Liver (tissue), 9 donors: ENCODE results near the gene HDAC8. TPM values are rescaled to one million over a fixed set of nuclear protein-coding genes. Genes with fewer than 3 reads are reported as not detected.

Experiments used
- DNase-seq: peaks from one replicate; pipeline ENCODE4 v3.0.0-alpha.2; 2017; ENCODE audit warnings: low spot score
- H3K27ac ChIP-seq, 2 donors: one replicate each; pipeline ENCODE4 v1.7.0; 2013; ENCODE audit warnings: inconsistent platforms in 2 of 2, low read length in 2 of 2, control low read depth in 1 of 2, low read depth in 1 of 2, mild to moderate bottlenecking in 1 of 2
- H3K27me3 ChIP-seq, 4 donors: one replicate each; pipeline versions ENCODE4 v1.6.1 to v1.7.0; 2013; ENCODE audit warnings: low read length in 3 of 4, inconsistent platforms in 1 of 4, mild to moderate bottlenecking in 1 of 4, moderate library complexity in 1 of 4; ENCODE audit not compliant: control insufficient read depth in 4 of 4, insufficient read depth in 4 of 4
- H3K36me3 ChIP-seq, 4 donors: one replicate each; pipeline versions ENCODE4 v1.6.1 to v1.7.0; 2013; ENCODE audit warnings: low read length in 3 of 4, mild to moderate bottlenecking in 3 of 4, low read depth in 1 of 4, moderate library complexity in 1 of 4; ENCODE audit not compliant: control insufficient read depth in 4 of 4, insufficient read depth in 3 of 4
- H3K4me1 ChIP-seq, 4 donors: one replicate each; pipeline versions ENCODE4 v1.6.1 to v1.7.0; 2013; ENCODE audit warnings: low read length in 3 of 4, mild to moderate bottlenecking in 3 of 4, moderate library complexity in 1 of 4; ENCODE audit not compliant: control insufficient read depth in 4 of 4, insufficient read depth in 4 of 4
- H3K4me3 ChIP-seq, 3 donors: one replicate each; pipeline versions ENCODE4 v1.6.1 to v1.7.0; 2013; ENCODE audit warnings: low read length in 3 of 3, control low read depth in 1 of 3, low read depth in 1 of 3, mild to moderate bottlenecking in 1 of 3
- H3K9ac ChIP-seq, 2 donors: one replicate each; pipeline ENCODE4 v1.7.0; 2013; ENCODE audit warnings: low read length in 2 of 2, mild to moderate bottlenecking in 2 of 2, moderate library complexity in 2 of 2, control low read depth in 1 of 2, low read depth in 1 of 2
- H3K9me3 ChIP-seq, 4 donors: one replicate each; pipeline versions ENCODE4 v1.6.1 to v1.7.0; 2013; ENCODE audit warnings: low read length in 3 of 4; ENCODE audit not compliant: control insufficient read depth in 4 of 4
- EGR1 ChIP-seq, 2 donors: IDR thresholded peaks; 2 replicates each; pipeline ENCODE4 v1.6.1; 2016 to 2018; ENCODE audit warnings: antibody characterized with exemption in 2 of 2, low read depth in 2 of 2
- FOXA1 ChIP-seq: IDR thresholded peaks from 2 replicates; pipeline ENCODE4 v1.6.1; 2016; ENCODE audit warnings: antibody characterized with exemption
- FOXA2 ChIP-seq: IDR thresholded peaks from 2 replicates; pipeline ENCODE4 v1.6.1; 2016; ENCODE audit warnings: antibody characterized with exemption
- GABPA ChIP-seq, 2 donors: IDR thresholded peaks in 1 of 2; conservative IDR thresholded peaks in 1 of 2; 2 replicates each; pipeline ENCODE4 v1.6.1; 2016; ENCODE audit warnings: antibody characterized with exemption in 2 of 2, mild to moderate bottlenecking in 1 of 2, moderate library complexity in 1 of 2
- HNF4A ChIP-seq, 2 donors: conservative IDR thresholded peaks; 2 replicates each; pipeline ENCODE4 v1.6.1; 2016; ENCODE audit warnings: antibody characterized with exemption in 2 of 2, mild to moderate bottlenecking in 2 of 2
- HNF4G ChIP-seq: IDR thresholded peaks from 2 replicates; pipeline ENCODE4 v1.6.1; 2016; ENCODE audit warnings: antibody characterized with exemption
- JUND ChIP-seq, 2 donors: IDR thresholded peaks; 2 replicates each; pipeline ENCODE4 v1.6.1; 2016; ENCODE audit warnings: antibody characterized with exemption in 2 of 2
- NR2F2 ChIP-seq: IDR thresholded peaks from 2 replicates; pipeline ENCODE4 v1.6.1; 2016; ENCODE audit warnings: antibody characterized with exemption
- RAD21 ChIP-seq, 2 donors: IDR thresholded peaks; 2 replicates each; pipeline ENCODE4 v1.6.1; 2016; ENCODE audit warnings: antibody characterized with exemption in 2 of 2, mild to moderate bottlenecking in 2 of 2
- RXRA ChIP-seq, 2 donors: IDR thresholded peaks; 2 replicates each; pipeline ENCODE4 v1.6.1; 2017 to 2018; ENCODE audit warnings: antibody characterized with exemption in 2 of 2, mild to moderate bottlenecking in 1 of 2
- SP1 ChIP-seq: IDR thresholded peaks from 2 replicates; pipeline ENCODE4 v1.6.1; 2018; ENCODE audit warnings: antibody characterized with exemption, mild to moderate bottlenecking
- TAF1 ChIP-seq: conservative IDR thresholded peaks from 2 replicates; pipeline ENCODE4 v1.6.1; 2016; ENCODE audit warnings: antibody characterized with exemption, mild to moderate bottlenecking
- YY1 ChIP-seq: IDR thresholded peaks from 2 replicates; pipeline ENCODE4 v1.6.1; 2016; ENCODE audit warnings: antibody characterized with exemption, mild to moderate bottlenecking
- WGBS: extraction: QIAGEN DNeasy Blood & Tissue Kit; methylation state at CpG from one replicate; pipeline ENCODE4 v1.1.7; 2013; 5-methylcytosine and 5-hydroxymethylcytosine counted together
- polyA plus RNA-seq, 2 donors: library from polyadenylated mRNA; stranded (reverse) in 1 of 2; unstranded in 1 of 2; fragments of 200-250 nt in 1 of 2; fragments of >200 nt in 1 of 2; fragmentation: Nextera tagmentation in 1 of 2; extraction: Ambion mirVana in 1 of 2; gene quantifications; one replicate each; pipeline versions ENCODE4 v1.2.1 to v1.2.3, GENCODE V29; 2013 to 2015
- total RNA-seq, 2 donors: library from RNA; depleted of rRNA; stranded (reverse); fragments of >200 nt; gene quantifications; one replicate each; pipeline ENCODE4 v1.2.3, GENCODE V29; 2014
- TF ChIP-seq, protein P1 (sequence below): IDR thresholded peaks from 2 replicates; pipeline ENCODE4 v1.6.1; 2016; ENCODE audit warnings: antibody characterized with exemption
- TF ChIP-seq, protein P2 (sequence below): IDR thresholded peaks from 2 replicates; pipeline ENCODE4 v1.6.1; 2016; ENCODE audit warnings: antibody characterized with exemption
- TF ChIP-seq, protein P3 (sequence below): IDR thresholded peaks from 2 replicates; pipeline ENCODE4 v1.6.1; 2016; ENCODE audit warnings: antibody characterized with exemption
- TF ChIP-seq, protein P4 (sequence below): IDR thresholded peaks from 2 replicates; pipeline ENCODE4 v1.6.1; 2016; ENCODE audit warnings: antibody characterized with exemption, mild to moderate bottlenecking
- donor health status: healthy.
- donor health status: healthy.
- donor health status: healthy.
- donor health status: healthy.
- donor health status: healthy.

Gene HDAC8
- total and polyA plus RNA-seq, 4 donors: 11.1 to 30.4 (median 14.0) TPM

DNA sequence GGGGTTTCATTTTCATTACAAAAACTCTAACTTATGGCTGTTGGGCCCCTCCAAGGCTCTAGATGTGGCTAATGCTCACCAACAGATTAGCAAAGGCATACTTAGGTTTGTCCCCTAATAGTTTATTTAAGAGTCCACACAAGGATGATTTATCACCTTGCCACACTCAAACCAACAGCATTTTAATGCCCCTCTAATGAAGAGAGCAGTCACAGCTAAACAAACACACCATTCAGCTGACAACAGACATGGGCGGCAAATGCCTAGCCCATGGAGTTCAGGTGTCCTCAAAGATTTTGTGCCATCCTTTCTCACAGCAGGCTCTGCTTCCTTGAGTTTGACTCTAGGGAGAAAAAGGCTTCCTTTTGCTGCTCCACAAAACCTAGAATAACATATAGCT, 205.1 kb downstream of the HDAC8 start:
- 92% methylated on average over 1 of the region's 1 CpG for WGBS
- H3K4me3 ChIP-seq: no peak overlapping the region
- no peak overlapping the region for H3K9ac ChIP-seq
- H3K27ac ChIP-seq: no peak overlapping the region
- DNase-seq: no peak
- no peaks in the 10 kb centered on the region for H3K4me1 ChIP-seq
- TF ChIP-seq, protein P1, sequence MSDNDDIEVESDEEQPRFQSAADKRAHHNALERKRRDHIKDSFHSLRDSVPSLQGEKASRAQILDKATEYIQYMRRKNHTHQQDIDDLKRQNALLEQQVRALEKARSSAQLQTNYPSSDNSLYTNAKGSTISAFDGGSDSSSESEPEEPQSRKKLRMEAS: no peak
- TF ChIP-seq NR2F2 (no peak), FOXA2 (no peak), RXRA (IDR thresholded peaks at IDR 0.05) (no peak), YY1 (no peak), JUND (IDR thresholded peaks at IDR 0.05) (no peak), FOXA1 (no peak), RAD21 (IDR thresholded peaks at IDR 0.05) (no peak), SP1 (no peak), GABPA (IDR thresholded peaks at IDR 0.05 in 1 of 2, conservative IDR thresholded peaks at IDR 0.05 in 1 of 2) (no peak), HNF4A (conservative IDR thresholded peaks at IDR 0.05) (no peak), HNF4G (no peak), TAF1 (no peak), EGR1 (IDR thresholded peaks at IDR 0.05; ENCODE audit: low read depth in 2 of 2) (no peak)
- TF ChIP-seq, protein P2, sequence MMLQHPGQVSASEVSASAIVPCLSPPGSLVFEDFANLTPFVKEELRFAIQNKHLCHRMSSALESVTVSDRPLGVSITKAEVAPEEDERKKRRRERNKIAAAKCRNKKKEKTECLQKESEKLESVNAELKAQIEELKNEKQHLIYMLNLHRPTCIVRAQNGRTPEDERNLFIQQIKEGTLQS: no peak
- TF ChIP-seq, protein P3, sequence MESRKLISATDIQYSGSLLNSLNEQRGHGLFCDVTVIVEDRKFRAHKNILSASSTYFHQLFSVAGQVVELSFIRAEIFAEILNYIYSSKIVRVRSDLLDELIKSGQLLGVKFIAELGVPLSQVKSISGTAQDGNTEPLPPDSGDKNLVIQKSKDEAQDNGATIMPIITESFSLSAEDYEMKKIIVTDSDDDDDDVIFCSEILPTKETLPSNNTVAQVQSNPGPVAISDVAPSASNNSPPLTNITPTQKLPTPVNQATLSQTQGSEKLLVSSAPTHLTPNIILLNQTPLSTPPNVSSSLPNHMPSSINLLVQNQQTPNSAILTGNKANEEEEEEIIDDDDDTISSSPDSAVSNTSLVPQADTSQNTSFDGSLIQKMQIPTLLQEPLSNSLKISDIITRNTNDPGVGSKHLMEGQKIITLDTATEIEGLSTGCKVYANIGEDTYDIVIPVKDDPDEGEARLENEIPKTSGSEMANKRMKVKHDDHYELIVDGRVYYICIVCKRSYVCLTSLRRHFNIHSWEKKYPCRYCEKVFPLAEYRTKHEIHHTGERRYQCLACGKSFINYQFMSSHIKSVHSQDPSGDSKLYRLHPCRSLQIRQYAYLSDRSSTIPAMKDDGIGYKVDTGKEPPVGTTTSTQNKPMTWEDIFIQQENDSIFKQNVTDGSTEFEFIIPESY: no peak
- TF ChIP-seq, protein P4, sequence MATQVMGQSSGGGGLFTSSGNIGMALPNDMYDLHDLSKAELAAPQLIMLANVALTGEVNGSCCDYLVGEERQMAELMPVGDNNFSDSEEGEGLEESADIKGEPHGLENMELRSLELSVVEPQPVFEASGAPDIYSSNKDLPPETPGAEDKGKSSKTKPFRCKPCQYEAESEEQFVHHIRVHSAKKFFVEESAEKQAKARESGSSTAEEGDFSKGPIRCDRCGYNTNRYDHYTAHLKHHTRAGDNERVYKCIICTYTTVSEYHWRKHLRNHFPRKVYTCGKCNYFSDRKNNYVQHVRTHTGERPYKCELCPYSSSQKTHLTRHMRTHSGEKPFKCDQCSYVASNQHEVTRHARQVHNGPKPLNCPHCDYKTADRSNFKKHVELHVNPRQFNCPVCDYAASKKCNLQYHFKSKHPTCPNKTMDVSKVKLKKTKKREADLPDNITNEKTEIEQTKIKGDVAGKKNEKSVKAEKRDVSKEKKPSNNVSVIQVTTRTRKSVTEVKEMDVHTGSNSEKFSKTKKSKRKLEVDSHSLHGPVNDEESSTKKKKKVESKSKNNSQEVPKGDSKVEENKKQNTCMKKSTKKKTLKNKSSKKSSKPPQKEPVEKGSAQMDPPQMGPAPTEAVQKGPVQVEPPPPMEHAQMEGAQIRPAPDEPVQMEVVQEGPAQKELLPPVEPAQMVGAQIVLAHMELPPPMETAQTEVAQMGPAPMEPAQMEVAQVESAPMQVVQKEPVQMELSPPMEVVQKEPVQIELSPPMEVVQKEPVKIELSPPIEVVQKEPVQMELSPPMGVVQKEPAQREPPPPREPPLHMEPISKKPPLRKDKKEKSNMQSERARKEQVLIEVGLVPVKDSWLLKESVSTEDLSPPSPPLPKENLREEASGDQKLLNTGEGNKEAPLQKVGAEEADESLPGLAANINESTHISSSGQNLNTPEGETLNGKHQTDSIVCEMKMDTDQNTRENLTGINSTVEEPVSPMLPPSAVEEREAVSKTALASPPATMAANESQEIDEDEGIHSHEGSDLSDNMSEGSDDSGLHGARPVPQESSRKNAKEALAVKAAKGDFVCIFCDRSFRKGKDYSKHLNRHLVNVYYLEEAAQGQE: no peak
- no peaks in the 10 kb centered on the region for H3K27me3 ChIP-seq
- peaks cover 0 to 1% (median 0%) of the 10 kb centered on the region in 4 donors for H3K36me3 ChIP-seq
- H3K9me3 ChIP-seq: no peaks in the 10 kb centered on the region

DNA sequence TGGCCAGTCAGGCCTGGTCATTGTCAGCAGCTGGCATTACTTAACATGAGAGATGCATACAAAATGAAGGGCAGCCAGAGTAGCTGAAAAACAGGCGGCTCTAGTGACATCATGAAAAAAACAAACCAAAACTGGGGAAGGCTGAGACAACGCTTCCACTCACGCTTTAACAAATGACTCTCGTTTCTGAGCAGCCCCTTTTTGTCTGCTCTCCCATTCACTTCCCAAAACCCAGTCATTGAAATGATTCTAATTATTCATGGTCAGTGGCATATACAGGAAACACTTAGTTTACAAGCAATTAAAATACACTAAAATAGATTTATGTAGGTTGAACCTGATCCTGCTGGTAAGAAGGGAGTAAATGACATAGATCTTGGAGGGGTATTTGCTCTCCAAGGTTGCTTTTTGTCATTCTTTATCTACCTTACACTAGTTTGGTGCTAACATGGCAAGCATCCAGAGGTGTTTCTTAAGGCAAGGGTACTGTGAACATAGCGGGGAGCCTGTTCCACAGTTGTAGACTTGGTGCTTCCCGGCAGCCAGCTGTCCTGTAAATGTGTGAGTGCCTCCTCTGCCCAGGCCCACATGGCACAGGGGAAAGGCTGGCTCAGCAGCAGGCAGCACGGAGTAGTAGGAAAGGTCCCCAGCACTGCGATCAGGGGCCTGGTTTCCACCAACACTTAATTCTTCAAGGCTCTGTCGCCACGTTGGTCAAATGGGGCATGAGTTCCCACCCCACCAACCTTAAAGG, 205.8 kb downstream of the HDAC8 start:
- Histone ChIP-seq H3K27ac (no peak overlapping the region), H3K4me1 (no peaks in the 10 kb centered on the region), H3K27me3 (no peaks in the 10 kb centered on the region), H3K9me3 (no peaks in the 10 kb centered on the region), H3K9ac (no peak overlapping the region), H3K4me3 (no peak overlapping the region), H3K36me3 (peaks cover 0 to 1% (median 0%) of the 10 kb centered on the region in 4 donors)
- DNase-seq: no peak
- TF ChIP-seq TAF1 (no peak), FOXA1 (no peak), GABPA (IDR thresholded peaks at IDR 0.05 in 1 of 2, conservative IDR thresholded peaks at IDR 0.05 in 1 of 2) (no peak), SP1 (no peak), HNF4G (no peak)
- TF ChIP-seq, protein P3: no peak
- 94% methylated on average over 10 of the region's 10 CpGs for WGBS
